Measurements from ENCODE around the gene COL12A1. TPM values are rescaled to one million over a fixed set of nuclear protein-coding genes. Genes with fewer than 3 reads are reported as not detected.

COL12A1 gene
- total and polyA plus RNA-seq, 2 donors (not counting 3 experiments of a cell fraction or from before 2014, with no cell fraction given), result 48.5 to 89.1 TPM

GRCh38 chr6:75204217-75204958, 1.5 kb downstream of the COL12A1 start:
- no peaks in the 10 kb centered on the region for H3K36me3 ChIP-seq (ENCODE audit: control insufficient read depth in 2 of 2, extremely low read depth in 1 of 2, insufficient read depth in 2 of 2, low read length in 2 of 2)
- H3K9ac ChIP-seq (replicated peaks; ENCODE audit: extremely low read depth, insufficient read depth, low read length), result peak overlapping the region; percentile 71
- no peaks in the 10 kb centered on the region for H3K79me2 ChIP-seq (ENCODE audit: control insufficient read depth, insufficient read depth, low read length)
- no TSS peak for BruUV-seq (replicated peaks)
- FAIRE-seq (peak; percentile 97), DNase-seq (ENCODE audit: low read depth, low spot score) (peak; percentile 90)
- peaks cover 31% of the 10 kb centered on the region for H3K4me1 ChIP-seq (ENCODE audit: control insufficient read depth, extremely low read depth, insufficient read depth, low read length)
- dilution Hi-C loops (cut with MboI; ENCODE audit: extremely low pct_ligation_motif_present, low sequenced_read_pairs) (no loop called here), intact Hi-C loops (cut with micrococcal nuclease) (loop anchor here (1.0 to 10.0 kb wide), 12 partner anchors 106 to 1234 kb away; no protein-coding TSS in a partner anchor)
- H3K27ac ChIP-seq (ENCODE audit: insufficient read depth, low read depth, low read length), result no peak overlapping the region
- H3K4me2 ChIP-seq (ENCODE audit: insufficient read depth, low read length), result peak overlapping the region; percentile 95
- H3K9me3 ChIP-seq (replicated peaks; ENCODE audit: control insufficient read depth, insufficient read depth, low read length), result no peaks in the 10 kb centered on the region
- TF ChIP-seq EZH2 (IDR thresholded peaks at IDR 0.05; ENCODE audit: borderline replicate concordance, low read depth, low read length, severe bottlenecking), result peak; percentile 22
- TF ChIP-seq CTCF (IDR thresholded peaks at IDR 0.05; ENCODE audit: extremely low read depth in 1 of 2, insufficient read depth in 1 of 2, low read depth in 1 of 2, low read length in 2 of 2), result peak; percentile 78 to 85
- peak; percentile 6 for TF ChIP-seq POLR2A (IDR thresholded peaks at IDR 0.05; ENCODE audit: low read depth, low read length)
- TF ChIP-seq GATA2 (IDR thresholded peaks at IDR 0.05; ENCODE audit: insufficient read depth, insufficient read length, low read depth, low read length), result no peak
- peak; percentile 46 for TF ChIP-seq JUN (IDR thresholded peaks at IDR 0.05; ENCODE audit: borderline replicate concordance, insufficient read depth, insufficient read length, low read depth)
- peak; percentile 87 for TF ChIP-seq FOS (IDR thresholded peaks at IDR 0.05; ENCODE audit: borderline replicate concordance, insufficient read depth, low read length)
- no peak for TF ChIP-seq POLR2AphosphoS5 (IDR thresholded peaks at IDR 0.05; ENCODE audit: insufficient read depth, low read depth, low read length)
- TF ChIP-seq MYC (IDR thresholded peaks at IDR 0.05; ENCODE audit: low read depth, low read length), result no peak
- peaks cover 9 to 13% of the 10 kb centered on the region in 2 experiments for H3K27me3 ChIP-seq (ENCODE audit: control insufficient read depth in 2 of 2, insufficient read depth in 2 of 2, low read length in 2 of 2)
- H2AFZ ChIP-seq (ENCODE audit: low read depth, low read length), result peak overlapping the region; percentile 17
- ChIA-PET CTCF (interaction anchor here (0.6 to 12.5 kb wide), 59 partner anchors 9 to 1529 kb away, joined by 3 to 393 read pairs (median 4); no protein-coding TSS in a partner anchor), POLR2A (no interaction called here)
- H3K4me3 ChIP-seq (replicated peaks in 1 of 3; ENCODE audit: insufficient read depth in 1 of 3, low read depth in 1 of 3, low read length in 3 of 3), result peak overlapping the region; percentile 34 to 76 (median 59)
- H3K9me1 ChIP-seq (replicated peaks; ENCODE audit: control insufficient read depth, extremely low read depth, insufficient read depth, low read length), result no peaks in the 10 kb centered on the region
- no peaks in the 10 kb centered on the region for H4K20me1 ChIP-seq (replicated peaks; ENCODE audit: control insufficient read depth, extremely low read depth, insufficient read depth, low read length)

Data from endothelial cell of umbilical vein (primary cell).